Activated CD4-positive, alpha-beta T cell treated with anti-CD3 and anti-CD28 coated beads, Interleukin-10, Interleukin-2, amounts not matched to agents 100 ng/mL and 50 ng/mL, durations not matched to agents 16 hours and 8 hours (primary cell): ENCODE results near the gene TRAK1.

ENCODE experiments used
- DNase-seq: peaks from one replicate; pipeline ENCODE4 v3.0.0-alpha.2; 2020

The TRAK1 gene

DNA sequence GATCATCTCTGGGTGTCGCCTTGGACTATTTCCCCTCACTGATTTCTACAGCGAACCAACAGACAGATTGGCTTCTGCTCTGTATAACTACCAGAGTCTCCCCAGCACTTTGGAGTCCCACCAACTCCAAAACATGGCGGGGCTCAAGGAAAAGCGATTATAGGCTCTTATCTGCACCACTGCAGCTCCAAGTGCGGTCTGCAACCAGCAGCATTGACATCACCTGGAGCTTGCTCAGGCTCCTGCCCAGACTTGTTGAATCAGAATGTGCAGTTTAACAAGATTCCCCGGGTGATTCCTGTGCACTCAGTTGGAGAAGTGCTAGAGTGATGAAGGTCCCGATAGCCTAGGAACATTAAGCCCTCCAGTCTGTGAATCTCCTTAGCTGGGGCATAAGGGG lies 165.8 kb downstream of the TRAK1 start:
- no peak for DNase-seq

DNA sequence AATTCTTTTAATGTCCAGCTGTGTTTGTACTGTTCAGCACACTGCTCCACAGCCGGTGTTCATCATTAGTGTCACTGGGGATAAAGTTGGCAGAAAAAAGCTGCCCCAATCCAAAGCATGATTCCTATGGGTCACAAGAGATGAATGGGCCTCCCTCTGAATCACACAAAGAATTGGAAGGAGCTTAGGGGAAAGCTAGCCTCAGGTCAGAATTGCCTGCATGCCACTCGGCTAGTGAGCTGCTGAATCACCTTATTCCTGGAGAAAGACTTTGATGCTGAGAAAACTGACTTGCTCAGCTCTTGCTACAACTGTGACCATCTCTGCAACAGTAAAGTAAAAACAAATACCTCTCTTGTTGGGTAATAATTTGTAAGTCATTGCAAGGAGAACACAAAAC lies 171.4 kb downstream of the TRAK1 start:
- no peak for DNase-seq

DNA sequence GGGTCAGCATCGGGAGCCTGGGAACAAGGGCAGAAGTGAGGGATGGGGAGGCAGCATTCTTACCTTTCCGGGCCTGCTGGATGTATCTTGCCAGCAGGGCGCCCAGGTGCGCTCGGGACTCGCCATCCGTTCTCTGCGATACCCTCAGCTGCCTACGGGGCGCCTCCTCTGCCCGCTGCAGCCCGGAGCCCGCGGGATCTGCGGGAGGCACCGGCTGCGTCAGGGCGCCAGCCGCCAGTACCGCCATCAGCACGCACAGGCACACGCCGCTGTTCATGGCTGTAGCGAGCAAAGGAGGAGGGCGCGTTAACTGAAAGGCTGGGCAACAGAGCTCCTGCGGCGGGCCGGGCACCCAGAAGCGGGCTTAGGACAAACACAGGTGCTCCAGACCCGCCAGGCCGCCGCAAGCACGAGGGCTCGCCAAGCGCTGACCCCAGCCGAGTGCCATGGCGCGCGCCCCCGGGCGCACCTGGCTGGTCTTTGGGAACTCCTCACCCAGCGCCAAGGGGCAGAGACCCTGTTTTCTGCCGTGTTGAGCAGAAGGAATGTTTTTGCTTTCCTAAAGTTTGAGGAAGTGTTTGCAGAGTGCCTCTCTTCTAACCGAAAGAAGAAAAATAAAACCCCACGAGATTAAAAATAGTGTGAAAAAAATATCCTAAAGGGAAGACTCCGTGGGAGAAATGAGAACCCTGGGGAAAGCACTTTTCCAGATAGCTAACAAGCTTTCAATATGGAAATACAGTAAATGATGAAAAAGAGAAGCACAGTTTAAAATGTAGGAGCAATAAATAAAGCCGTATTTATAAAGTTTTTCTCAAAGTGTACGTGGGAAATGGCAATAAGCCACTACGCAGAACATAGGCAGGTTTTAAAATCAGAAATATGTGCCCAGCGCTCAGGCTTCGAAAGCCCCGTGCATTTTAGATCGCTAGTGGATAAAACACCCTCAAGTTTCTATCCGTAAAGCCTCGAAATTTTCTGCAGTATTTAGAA lies 172.5 kb downstream of the TRAK1 start:
- no peak for DNase-seq

DNA sequence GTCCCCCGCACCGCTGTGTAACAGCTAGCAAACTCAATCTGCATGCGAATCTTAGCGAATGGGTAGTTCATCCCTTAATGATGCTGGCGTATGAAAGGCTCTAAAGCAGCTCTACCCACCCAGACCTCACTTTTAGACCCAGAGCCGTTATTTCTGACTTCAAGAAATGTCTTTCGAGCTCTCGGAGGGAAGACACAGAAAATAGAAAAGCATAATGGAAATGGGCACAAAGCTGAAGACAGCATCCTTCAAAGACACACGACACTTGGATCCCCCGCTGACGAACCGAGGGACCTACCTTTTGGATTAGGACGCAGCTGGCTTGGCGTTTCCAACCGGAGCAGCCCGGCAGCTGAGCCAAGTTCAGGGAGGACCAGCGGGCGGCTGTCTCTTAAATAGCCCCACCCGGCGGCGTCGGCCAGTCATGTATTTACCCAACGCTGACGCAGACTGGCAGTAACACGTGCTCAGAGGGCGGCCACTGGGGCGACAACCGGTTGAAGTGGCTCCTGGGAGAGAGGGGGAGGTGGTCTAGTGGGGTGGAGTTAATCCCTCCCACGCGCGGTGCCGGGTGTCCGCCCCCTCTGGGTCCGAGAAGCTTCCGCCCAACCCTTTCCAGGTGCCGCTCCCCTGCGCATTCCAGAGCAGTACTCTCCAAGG lies 173.4 kb downstream of the TRAK1 start:
- no peak for DNase-seq

DNA sequence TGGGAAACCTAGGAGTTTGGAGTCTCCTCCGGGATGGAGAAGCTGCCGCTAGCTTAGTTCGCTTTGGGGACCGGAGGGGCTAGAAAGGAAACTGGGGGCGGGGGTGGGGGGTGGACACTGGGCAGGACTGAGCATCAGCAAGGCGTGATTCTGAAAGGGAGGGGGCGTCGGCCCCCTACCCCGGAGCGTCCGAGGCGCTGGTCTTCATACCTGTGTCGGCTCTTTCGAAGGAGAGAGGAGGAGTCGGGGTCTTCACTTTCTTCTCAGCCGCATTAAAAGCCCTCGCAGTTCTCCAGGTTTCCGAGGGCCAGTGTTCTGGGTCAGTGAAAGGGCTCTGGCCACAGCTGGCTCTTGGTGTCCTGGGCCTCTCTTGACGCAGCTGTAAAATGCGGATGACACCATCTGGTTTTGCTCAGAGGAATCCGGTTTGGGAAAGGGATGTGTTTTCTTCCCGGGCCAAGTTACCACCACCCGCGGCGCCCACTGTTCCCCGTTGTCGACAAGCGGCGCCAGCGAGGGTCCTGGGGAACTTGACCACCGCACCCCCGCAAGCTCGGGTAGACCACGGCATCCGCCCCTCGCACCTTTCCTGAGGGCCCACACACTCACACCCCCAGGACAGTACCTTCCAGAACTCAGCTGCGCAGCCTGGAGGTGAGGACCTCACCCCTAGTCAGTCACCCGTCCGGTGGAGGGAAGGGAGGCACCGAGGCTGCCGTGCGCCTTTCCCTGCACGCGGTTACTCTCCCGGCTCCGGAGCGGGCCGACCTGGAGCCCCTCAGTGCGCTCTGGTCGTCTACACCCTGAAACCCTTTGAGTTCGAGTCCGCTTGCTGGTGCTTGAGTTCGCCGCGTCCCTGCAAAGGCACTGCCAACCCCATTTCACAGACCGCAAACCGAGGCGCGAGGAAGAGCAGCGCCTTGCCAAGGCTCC lies 174.2 kb downstream of the TRAK1 start:
- no peak for DNase-seq

DNA sequence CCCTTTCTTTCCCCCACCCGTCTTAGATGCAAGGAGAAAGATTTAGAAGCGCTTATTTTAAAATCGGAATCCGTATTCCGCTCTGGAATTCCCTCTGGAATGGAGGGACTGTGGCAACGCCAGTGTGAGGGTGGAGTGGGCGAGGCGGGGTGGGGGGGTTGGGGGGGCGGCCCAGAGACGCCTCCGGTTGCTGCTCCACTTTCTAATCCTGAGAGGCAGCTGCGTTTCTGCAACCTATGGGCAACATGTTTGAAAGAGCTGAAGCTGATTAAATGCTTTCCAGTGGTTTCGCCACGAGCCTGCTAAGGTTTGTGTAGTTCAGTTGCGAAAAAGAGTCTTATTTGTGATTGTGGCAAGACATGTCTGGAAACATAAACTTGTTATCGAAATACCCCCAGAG lies 174.9 kb downstream of the TRAK1 start, which contains the start of gene CCK:
CCK (minus strand) TSS at position 101 of the 400 bp plus-strand sequence. CDS start 2,555 bp downstream, outside the sequence.
- DNase-seq: no peak

DNA sequence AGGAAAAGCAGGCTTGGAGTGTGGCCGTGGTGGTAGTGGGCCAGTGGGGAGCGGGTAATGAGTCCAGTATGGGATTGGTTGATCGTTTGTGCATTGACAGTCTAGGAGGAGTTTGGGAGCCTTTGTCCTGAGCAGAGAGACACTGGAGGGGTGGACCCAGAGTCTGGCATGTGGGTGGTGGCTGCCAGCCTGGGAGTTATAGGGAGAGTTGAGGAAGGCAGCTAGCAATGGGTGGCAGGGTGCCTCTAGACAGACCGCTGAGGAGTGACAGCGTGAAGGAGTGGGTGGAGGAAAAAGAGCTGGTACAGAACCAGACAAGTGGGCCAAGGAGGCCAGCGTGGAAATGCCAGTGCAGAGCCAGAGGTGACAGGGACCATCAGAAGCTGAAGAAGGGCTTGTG lies 176.7 kb downstream of the TRAK1 start:
- DNase-seq: no peak

DNA sequence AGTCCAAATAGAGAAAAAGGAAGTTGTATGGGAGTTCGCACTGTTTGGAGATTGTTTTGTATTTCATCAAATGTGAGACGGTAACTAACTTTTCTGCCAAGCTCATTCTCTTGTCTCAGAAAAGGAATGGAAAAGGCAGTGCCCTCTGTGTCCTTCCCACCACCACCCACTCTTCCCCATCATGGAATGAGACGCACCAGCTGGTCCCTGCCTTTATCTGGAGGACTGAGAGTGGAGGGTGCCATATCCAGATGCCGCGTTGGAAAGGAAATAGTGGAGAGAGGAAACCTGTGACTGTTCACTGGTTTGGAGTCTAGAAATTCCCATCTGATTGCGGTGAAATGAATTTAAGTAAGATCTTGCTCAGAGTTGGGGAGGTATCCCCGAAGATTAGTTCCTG lies 178.5 kb downstream of the TRAK1 start:
- DNase-seq: no peak

DNA sequence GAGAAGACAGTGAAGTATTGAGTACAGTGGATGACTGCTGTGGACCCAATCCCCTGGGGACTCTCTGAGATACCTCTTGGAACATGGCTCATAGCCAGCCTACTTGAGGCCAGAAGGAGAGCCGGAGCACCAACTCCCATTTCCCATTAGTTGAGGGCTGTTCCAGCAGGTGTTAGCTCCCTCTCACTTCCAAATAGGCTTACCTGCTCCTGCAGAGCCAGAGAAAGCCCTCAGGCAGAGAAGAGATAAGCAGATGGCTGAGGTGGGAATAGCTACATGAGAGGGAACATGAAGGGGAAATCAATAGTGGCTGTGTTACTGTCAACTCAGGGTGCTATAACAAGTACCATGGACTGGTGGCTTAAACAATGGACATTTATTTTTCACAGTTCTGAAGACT lies 179.4 kb downstream of the TRAK1 start:
- no peak for DNase-seq

DNA sequence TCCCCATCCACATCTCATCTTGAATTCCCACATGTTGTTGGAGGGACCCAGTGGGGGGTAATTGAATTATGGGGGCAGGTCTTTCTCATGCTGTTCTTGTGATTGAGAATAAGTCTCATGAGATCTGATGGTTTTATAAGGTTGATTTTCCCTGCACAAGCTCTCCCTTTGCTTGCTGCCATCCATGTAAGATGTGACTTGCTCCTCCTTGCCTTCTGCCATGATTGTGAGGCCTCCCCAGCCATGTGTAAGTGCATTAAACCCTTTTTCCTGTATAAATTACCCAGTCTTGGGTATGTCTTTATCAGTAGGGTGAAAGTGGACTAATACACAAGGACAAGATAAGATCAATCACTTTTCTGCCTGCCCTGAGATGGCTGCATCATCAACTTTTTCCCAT lies 180.6 kb downstream of the TRAK1 start:
- no peak for DNase-seq

DNA sequence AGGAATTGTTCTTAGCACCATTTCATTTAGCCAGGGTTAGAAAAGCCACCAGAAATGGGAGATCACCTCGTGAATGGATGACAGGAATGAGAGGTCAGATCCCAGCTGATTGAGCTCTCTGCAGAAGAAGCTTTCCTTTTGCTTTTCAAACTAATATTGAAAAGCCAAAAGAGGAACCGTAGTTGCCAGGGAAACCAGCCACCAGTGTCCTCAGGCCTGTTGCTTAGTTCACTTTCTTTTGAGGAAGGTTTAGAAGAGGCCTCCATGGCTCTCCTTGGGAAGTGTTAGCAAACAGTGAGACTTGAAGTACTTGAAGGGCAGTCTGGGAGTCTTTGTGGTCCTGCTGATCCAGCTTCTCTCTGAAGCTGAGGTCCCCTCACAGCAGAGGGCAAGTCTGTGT lies 182.2 kb downstream of the TRAK1 start:
- no peak for DNase-seq

DNA sequence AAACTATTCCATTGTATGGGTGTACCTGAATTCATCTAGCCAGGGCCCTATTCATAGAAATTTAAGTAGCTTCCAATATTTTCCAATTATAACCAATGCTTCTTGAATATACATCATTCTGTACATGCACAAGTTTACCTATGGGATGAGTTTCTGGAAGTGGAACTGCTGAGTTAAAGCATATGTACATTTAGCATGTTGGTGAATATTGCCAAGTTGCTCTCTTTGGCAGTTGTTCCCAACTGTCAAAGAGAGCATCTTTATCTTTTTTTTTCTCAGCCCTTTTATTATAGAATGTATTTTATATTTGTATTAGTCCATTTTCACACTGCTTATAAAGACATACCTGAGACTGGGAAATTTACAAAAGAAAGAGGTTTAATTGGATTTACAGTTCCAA lies 183.1 kb downstream of the TRAK1 start:
- DNase-seq: no peak

DNA sequence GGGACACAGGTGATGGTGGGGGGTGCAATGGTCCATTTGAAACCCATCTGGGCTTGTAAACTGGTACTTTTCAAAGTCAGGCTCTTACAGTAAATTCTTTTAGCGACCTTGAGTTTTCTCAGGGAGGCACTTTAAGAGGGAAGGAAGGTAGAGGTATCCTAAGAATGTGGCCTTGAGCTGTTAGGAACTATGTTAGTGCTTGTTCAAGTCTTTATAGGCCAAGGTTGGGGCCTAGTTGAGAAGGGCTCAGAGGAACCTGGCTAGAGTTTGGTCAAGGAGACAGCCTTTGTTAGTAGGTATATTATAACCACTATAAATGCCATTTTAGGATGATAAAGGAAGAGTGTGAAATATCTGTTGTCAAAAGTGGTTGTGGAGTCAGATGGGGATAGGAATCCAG lies 184.1 kb downstream of the TRAK1 start:
- DNase-seq: no peak
